Lung (tissue), 12 donors: Measurements from ENCODE around the gene WDR1. TPM values are rescaled to one million over a fixed set of nuclear protein-coding genes. Genes with fewer than 3 reads are reported as not detected.
A peak's percentile ranks its signal among the peaks of the same experiment; 100 is the strongest.

Experiments
- ATAC-seq: fragments of 200-7000 bp; cut with Tn5 transposase; one replicate; pipeline ENCODE4 v1.9.1; 2020; ENCODE audit warnings: moderate number of reproducible peaks; ENCODE audit not compliant: insufficient read depth, low FRiP score
- DNase-seq, 3 donors: peaks; one replicate each; pipeline ENCODE4 v3.0.0-alpha.2; 2013 to 2017
- H3K27ac ChIP-seq, 2 donors: one replicate each; pipeline ENCODE4 v1.5.1; 2013; ENCODE audit warnings: mild to moderate bottlenecking in 2 of 2, moderate library complexity in 2 of 2, control low read depth in 1 of 2, inconsistent platforms in 1 of 2, low read depth in 1 of 2, low read length in 1 of 2
- H3K27me3 ChIP-seq, 3 donors: one replicate each; pipeline ENCODE4 v1.5.1; 2013; ENCODE audit warnings: low read length in 2 of 3; ENCODE audit not compliant: control insufficient read depth in 3 of 3, insufficient read depth in 3 of 3
- H3K36me3 ChIP-seq, 4 donors: one replicate each; pipeline ENCODE4 v1.5.1; 2013; ENCODE audit warnings: low read length in 4 of 4, mild to moderate bottlenecking in 1 of 4, moderate library complexity in 1 of 4; ENCODE audit not compliant: control insufficient read depth in 4 of 4, insufficient read depth in 4 of 4
- H3K4me1 ChIP-seq, 5 donors: one replicate each; pipeline ENCODE4 v1.5.1; 2013; ENCODE audit warnings: low read length in 5 of 5, mild to moderate bottlenecking in 2 of 5, moderate library complexity in 1 of 5; ENCODE audit not compliant: control insufficient read depth in 5 of 5, insufficient read depth in 5 of 5
- H3K4me3 ChIP-seq: one replicate; pipeline ENCODE4 v1.5.1; 2013; ENCODE audit warnings: mild to moderate bottlenecking, control low read depth, moderate library complexity
- H3K9ac ChIP-seq, 2 donors: one replicate each; pipeline ENCODE4 v1.5.1; 2013; ENCODE audit warnings: low read length in 2 of 2, control low read depth in 1 of 2; ENCODE audit not compliant: insufficient read depth in 1 of 2
- H3K9me3 ChIP-seq, 4 donors: one replicate each; pipeline ENCODE4 v1.5.1; 2013; ENCODE audit warnings: low read length in 3 of 4, mild to moderate bottlenecking in 1 of 4, moderate library complexity in 1 of 4; ENCODE audit not compliant: control insufficient read depth in 4 of 4, insufficient read depth in 3 of 4
- CTCF ChIP-seq: IDR thresholded peaks from 2 replicates; pipeline ENCODE4 v1.5.1; 2012; ENCODE audit warnings: mild to moderate bottlenecking; ENCODE audit errors: control extremely low read depth, extremely low read depth
- WGBS, 2 donors: extraction: QIAGEN DNeasy Blood & Tissue Kit; methylation state at CpG; one replicate each; pipeline ENCODE4 v1.1.7; 2013; 5-methylcytosine and 5-hydroxymethylcytosine counted together
- polyA plus RNA-seq, 2 donors: library from polyadenylated mRNA; stranded (reverse); fragments of 200-250 nt; gene quantifications; one replicate each; pipeline ENCODE4 v1.2.1, GENCODE V29; 2013
- total RNA-seq, 2 donors: library from RNA; depleted of rRNA in 1 of 2; stranded (reverse); fragments of >200 nt in 1 of 2; gene quantifications; one replicate each; pipeline ENCODE4 v1.2.1, GENCODE V29; 2014 to 2021
- donor health status: control.
- donor health status: control.
- donor health status: Bipolar disorder and iron deficiency.
- donor health status: healthy.
- donor health status: DM: yes; HTN: yes; CAD: no.

The WDR1 gene
- total and polyA plus RNA-seq, 4 donors: 72.0 to 325 (median 205) TPM

GRCh38 chr4:10115271-10115796, 1.3 kb downstream of the WDR1 start:
- Histone ChIP-seq H3K36me3 (peaks cover 10 to 47% (median 22%) of the 10 kb centered on the region in 4 donors), H3K4me1 (peaks cover 7 to 31% (median 19%) of the 10 kb centered on the region in 5 donors), H3K27me3 (no peaks in the 10 kb centered on the region), H3K9ac (peak overlapping the region in 1 of 2 donors; percentile 36), H3K4me3 (peak overlapping the region; percentile 92), H3K9me3 (no peaks in the 10 kb centered on the region), H3K27ac (peak overlapping the region; percentile 85 to 96)
- DNase-seq (no peak), ATAC-seq (no peak)
- 34 to 37% methylated on average over 15 of the region's 15 CpGs for WGBS, 2 donors
- no peak for TF ChIP-seq CTCF

DNA sequence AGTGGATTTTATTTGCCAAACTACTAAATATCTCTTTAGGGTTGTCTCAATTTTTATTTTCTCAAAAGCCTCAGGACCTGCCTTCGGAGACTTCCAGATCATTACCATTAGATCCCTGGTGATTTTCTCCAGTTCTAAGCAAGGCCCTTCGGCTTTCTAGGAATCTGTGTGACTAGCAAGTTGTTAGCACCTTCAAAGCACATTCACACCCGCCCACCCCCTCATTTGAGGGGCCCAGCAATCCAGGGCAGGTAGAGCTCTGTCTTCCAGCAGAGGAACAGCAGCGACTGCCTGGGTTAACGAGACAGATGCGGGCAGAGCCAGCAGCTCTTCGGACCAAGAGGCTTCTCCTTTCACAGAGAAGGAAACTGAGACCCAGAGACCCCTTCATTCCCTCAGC, 2.0 kb downstream of the WDR1 start:
- Histone ChIP-seq H3K4me3 (no peak overlapping the region), H3K27me3 (no peaks in the 10 kb centered on the region), H3K36me3 (peaks cover 10 to 54% (median 25%) of the 10 kb centered on the region in 4 donors), H3K9me3 (no peaks in the 10 kb centered on the region), H3K9ac (no peak overlapping the region), H3K27ac (peak overlapping the region in 1 of 2 donors; percentile 85), H3K4me1 (peaks cover 7 to 31% (median 23%) of the 10 kb centered on the region in 5 donors)
- 86 to 96% methylated on average over 7 of the region's 7 CpGs for WGBS, 2 donors
- no peak for DNase-seq
- TF ChIP-seq CTCF: no peak
- no peak for ATAC-seq

GRCh38 chr4:10114147-10114546, 2.5 kb downstream of the WDR1 start:
- 88 to 93% methylated on average over 4 of the region's 4 CpGs for WGBS, 2 donors
- no peak for TF ChIP-seq CTCF
- DNase-seq (no peak), ATAC-seq (no peak)
- no peaks in the 10 kb centered on the region for H3K27me3 ChIP-seq
- no peak overlapping the region for H3K4me3 ChIP-seq
- no peak overlapping the region for H3K9ac ChIP-seq
- peaks cover 7 to 30% (median 24%) of the 10 kb centered on the region in 5 donors for H3K4me1 ChIP-seq
- peaks cover 10 to 58% (median 28%) of the 10 kb centered on the region in 4 donors for H3K36me3 ChIP-seq
- no peak overlapping the region for H3K27ac ChIP-seq
- no peaks in the 10 kb centered on the region for H3K9me3 ChIP-seq
